Keratinocyte (primary cell): ENCODE measurements around the gene PHYH.

Experiments used
- CTCF ChIP-seq, 3 experiments: IDR thresholded peaks in 1 of 3; conservative IDR thresholded peaks in 1 of 3; optimal IDR thresholded peaks in 1 of 3; 2 replicates in 2 of 3; 3 replicates in 1 of 3; pipeline versions ENCODE3 to v1.5.1; 2011; ENCODE audit warnings: low read length in 3 of 3, mild to moderate bottlenecking in 3 of 3, moderate library complexity in 2 of 3, control low read depth in 1 of 3, inconsistent platforms in 1 of 3; ENCODE audit not compliant: insufficient read depth in 2 of 3; ENCODE audit errors: extremely low read depth in 1 of 3
- EZH2 ChIP-seq: IDR thresholded peaks from one replicate; pipeline ENCODE4 v1.6.1; 2012; ENCODE audit warnings: inconsistent platforms, mild to moderate bottlenecking, low read length, moderate library complexity

DNA sequence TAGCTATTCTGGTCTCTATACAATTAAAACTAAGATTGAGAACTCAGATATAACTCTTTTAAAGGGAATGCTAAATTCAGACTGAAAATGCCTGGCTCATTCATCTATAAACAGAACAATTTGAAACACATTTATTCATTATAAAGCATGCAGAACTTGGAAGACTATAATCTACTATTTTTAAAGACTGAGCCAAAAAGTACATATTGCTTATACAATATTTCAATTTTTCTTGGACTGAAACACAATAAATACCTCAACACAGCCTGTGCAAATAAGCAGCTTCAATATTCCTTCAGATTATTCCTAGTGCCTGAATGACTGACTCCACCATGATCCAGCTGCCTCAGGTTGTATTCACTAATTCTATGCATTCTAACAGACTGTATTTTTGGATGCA, 15.5 kb upstream of the PHYH start:
- TF ChIP-seq EZH2 (no peak), CTCF (optimal IDR thresholded peaks at IDR 0.05 in 1 of 3, IDR thresholded peaks at IDR 0.05 in 1 of 3, conservative IDR thresholded peaks at IDR 0.05 in 1 of 3; ENCODE audit: extremely low read depth in 1 of 3, insufficient read depth in 2 of 3, low read length in 3 of 3) (no peak)
